PFSK-1 (cell line): Measurements from ENCODE around the gene FBLN2.

ENCODE experiments used
- FOXP2 ChIP-seq: optimal IDR thresholded peaks from 2 replicates; pipeline ENCODE3; 2011; ENCODE audit warnings: borderline replicate concordance, control low read depth, inconsistent platforms; ENCODE audit not compliant: insufficient read depth; ENCODE audit errors: extremely low read length, extremely low read depth
- POLR2AphosphoS5 ChIP-seq: IDR thresholded peaks from 2 replicates; pipeline ENCODE4 v1.6.1; 2012; ENCODE audit warnings: low read depth, mild to moderate bottlenecking, control low read depth, low read length, moderate library complexity
- SIN3A ChIP-seq: IDR thresholded peaks from 2 replicates; pipeline ENCODE4 v1.6.1; 2012; ENCODE audit warnings: mild to moderate bottlenecking, low read length, moderate library complexity, borderline replicate concordance; ENCODE audit not compliant: insufficient read depth
- TAF1 ChIP-seq: IDR thresholded peaks from 2 replicates; pipeline ENCODE4 v1.6.1; 2012; ENCODE audit warnings: low read length, control low read depth, borderline replicate concordance; ENCODE audit not compliant: insufficient read depth
- TF ChIP-seq, protein P1 (sequence below), 2 experiments: IDR thresholded peaks; 2 replicates each; pipeline versions ENCODE4 v1.6.1 to v1.8.0; 2011 to 2012; ENCODE audit warnings: low read depth in 2 of 2, low read length in 2 of 2, control low read depth in 1 of 2, inconsistent platforms in 1 of 2, mild to moderate bottlenecking in 1 of 2, moderate library complexity in 1 of 2; ENCODE audit not compliant: insufficient read depth in 1 of 2

Gene FBLN2

DNA sequence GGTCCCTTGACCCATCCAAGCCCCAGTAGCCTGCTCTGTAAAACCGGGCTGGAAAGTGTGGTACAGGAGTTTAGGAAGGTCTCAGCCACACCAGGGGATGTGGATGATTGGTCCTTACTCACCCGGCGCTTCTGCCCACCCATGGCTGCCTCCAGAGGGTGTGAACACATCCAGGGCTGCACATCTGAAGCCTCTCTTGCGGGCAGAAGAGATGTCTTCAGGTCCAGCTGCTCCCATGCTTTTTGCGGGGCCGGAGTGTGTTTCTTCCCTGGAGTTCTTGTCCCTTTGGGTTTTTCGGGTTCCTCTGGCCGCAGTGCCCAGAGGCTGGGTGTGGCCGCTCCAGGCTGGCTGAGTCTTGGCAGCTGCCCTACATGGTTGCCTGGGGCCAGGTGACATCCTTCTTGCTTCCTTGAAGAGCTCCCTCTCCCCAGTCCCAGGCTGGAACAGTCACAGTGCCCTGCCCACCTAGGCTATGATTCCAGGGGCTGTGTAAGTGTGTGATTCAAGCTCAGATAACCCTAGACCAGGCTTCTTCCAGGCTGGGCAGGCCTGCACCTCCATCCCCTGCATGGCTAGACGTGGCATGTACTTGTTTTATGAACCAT, 34.9 kb upstream of the FBLN2 start:
- no peak for TF ChIP-seq POLR2AphosphoS5
- TF ChIP-seq, protein P1, sequence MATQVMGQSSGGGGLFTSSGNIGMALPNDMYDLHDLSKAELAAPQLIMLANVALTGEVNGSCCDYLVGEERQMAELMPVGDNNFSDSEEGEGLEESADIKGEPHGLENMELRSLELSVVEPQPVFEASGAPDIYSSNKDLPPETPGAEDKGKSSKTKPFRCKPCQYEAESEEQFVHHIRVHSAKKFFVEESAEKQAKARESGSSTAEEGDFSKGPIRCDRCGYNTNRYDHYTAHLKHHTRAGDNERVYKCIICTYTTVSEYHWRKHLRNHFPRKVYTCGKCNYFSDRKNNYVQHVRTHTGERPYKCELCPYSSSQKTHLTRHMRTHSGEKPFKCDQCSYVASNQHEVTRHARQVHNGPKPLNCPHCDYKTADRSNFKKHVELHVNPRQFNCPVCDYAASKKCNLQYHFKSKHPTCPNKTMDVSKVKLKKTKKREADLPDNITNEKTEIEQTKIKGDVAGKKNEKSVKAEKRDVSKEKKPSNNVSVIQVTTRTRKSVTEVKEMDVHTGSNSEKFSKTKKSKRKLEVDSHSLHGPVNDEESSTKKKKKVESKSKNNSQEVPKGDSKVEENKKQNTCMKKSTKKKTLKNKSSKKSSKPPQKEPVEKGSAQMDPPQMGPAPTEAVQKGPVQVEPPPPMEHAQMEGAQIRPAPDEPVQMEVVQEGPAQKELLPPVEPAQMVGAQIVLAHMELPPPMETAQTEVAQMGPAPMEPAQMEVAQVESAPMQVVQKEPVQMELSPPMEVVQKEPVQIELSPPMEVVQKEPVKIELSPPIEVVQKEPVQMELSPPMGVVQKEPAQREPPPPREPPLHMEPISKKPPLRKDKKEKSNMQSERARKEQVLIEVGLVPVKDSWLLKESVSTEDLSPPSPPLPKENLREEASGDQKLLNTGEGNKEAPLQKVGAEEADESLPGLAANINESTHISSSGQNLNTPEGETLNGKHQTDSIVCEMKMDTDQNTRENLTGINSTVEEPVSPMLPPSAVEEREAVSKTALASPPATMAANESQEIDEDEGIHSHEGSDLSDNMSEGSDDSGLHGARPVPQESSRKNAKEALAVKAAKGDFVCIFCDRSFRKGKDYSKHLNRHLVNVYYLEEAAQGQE (IDR thresholded peaks at IDR 0.05; ENCODE audit: insufficient read depth in 1 of 2, low read depth in 2 of 2, low read length in 2 of 2): no peak
- TF ChIP-seq FOXP2: no peak
- TF ChIP-seq SIN3A: no peak

DNA sequence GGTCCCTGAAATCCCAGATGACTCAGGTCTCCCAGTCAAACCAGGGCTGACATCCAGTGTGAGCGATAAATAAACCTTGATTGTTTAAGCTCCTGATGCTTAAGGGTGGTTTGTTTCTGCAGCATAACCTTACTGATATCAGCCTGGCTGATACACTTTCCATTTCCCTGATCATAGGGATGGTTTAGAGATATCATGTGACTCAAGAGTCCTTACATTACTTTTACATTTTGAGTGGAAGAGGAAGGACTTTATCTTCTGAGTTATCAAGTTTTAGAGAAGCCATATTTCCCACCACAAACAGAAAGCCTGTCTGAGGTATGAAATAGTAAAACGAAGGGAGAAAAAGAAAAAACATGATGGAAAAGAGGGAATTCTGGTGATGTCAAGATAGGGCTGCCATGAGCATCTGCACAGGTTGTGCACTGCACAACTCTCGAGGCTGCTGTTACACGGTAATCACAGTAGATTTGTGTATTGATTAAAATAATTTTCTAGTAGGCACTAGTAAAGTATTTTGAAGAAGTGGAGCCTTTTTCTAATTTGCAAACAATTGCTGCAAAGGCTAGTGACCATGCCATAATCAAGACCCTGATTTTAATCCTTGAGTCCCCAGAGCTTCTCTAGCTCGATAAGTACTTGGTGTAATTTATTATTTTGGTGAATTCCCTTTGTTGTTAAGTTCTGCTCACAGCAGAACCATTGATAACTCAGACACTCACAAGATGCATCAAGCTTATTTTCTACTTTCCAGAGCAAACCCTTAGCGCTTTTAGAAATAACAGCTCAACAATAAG, 34.1 kb upstream of the FBLN2 start:
- no peak for TF ChIP-seq FOXP2

DNA sequence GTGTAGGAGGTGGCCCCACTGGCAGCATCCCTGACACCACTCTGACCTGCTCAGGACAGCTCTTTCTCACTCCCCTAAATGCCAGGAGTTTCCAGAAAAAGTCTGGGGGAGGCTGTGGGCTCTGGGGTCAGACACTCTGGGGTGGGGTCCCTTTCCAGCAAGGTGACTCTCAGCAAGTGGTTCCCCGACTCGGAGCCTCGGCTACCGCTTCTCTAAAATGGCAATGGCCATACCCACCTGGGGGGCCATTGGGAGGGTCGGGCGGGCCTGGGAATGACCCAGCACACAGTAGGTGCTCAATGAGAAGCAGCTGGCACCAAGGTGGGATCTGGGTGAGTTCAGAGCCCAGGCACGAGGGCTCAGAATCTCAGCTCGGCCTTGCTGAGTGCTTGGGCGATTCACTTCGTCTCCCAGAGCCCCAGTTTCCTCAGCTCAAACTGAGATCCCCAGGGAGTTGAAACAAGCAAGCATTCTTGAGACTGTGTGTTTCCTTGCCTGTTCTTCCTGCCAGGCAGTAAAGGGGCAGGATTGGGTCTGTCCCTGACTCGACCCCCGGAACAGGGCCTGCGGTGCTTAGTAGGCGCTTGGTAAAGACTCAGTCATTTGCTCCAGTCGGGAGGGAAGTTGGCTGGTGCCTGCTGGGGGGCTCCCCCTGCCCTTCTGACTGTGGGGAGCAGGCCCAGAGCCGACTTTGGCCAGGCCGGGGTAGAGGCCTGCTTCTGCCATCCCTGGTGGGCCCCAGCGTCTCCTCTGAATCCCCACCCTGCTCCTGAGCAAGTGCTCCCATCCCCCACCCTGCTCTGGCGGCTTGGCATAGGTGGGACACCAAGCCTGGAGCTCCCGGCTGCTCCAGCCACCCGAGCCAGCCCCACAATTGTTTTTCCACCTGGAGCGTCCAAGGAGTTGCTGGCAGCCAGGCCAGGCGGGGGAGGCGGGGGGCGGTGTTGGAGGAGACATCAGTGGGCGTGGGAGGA, 32.9 kb upstream of the FBLN2 start:
- TF ChIP-seq, protein P1 (IDR thresholded peaks at IDR 0.05; ENCODE audit: insufficient read depth in 1 of 2, low read depth in 2 of 2, low read length in 2 of 2): no peak
- TF ChIP-seq TAF1 (no peak), POLR2AphosphoS5 (no peak), FOXP2 (no peak)

DNA sequence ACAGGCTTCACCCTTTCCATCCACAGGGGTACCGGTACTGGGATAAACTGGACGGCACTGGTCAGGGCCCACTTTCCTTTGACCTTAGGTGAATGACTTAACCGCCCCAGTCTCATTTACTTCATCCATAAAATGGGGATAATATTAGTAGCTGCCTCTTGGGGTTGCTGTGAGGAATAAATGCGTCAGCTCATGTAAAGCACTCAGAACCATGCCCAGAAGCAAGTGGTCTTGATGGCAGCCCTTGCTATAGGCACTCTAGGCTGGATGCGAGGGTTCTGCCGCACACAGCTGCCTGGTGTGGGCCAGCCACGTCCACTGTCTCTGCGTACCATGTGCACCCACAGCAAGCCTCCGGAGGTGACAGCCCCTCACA, 32.2 kb upstream of the FBLN2 start:
- TF ChIP-seq POLR2AphosphoS5: no peak
- TF ChIP-seq, protein P1 (IDR thresholded peaks at IDR 0.05; ENCODE audit: insufficient read depth in 1 of 2, low read depth in 2 of 2, low read length in 2 of 2): no peak
- no peak for TF ChIP-seq TAF1
- no peak for TF ChIP-seq FOXP2
- TF ChIP-seq SIN3A: no peak

DNA sequence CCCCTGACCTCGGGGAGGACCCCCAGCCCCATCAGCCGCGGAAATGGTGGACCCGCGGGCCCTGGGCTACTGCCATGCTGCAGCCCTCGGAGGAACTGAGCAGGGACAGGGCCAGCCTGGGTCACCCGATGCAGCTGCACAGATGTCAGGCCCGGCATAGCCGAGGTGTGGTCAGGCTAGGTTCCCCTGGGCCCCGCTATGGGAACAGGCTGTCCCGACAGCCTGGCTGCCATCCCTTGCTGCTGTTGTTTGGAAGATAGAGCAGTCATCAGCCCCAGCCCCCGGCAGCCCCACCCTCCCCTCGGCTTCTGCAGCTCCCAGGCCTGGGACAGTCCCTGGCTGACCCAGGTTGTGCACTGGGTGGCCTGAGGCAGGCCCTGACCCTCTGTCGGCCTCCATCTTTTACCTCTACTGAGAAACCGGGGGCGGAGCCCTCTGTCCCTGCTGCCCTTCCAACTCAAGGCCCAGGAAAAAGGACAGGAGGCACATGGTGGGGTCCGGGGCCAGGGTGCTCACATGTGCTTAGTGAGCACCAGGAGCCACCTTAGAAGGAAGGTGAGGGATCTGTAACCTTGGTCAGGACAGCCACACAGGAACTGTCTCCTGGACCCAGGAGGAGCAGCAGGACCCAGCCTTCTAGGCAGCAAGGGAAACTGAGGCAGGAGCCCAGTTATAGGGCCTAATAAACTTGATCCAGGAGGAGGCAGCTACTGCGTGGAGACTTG, 31.5 kb upstream of the FBLN2 start:
- TF ChIP-seq, protein P1 (IDR thresholded peaks at IDR 0.05; ENCODE audit: insufficient read depth in 1 of 2, low read depth in 2 of 2, low read length in 2 of 2): no peak
- no peak for TF ChIP-seq FOXP2
- TF ChIP-seq SIN3A: no peak
- no peak for TF ChIP-seq TAF1
- TF ChIP-seq POLR2AphosphoS5: no peak
